GM06990 (cell line): ENCODE data around the gene FNBP1.

Source experiments
- DNase-seq: peaks from one replicate; pipeline ENCODE4 v3.0.0-alpha.2; 2011; ENCODE audit not compliant: insufficient read length; ENCODE audit errors: extremely low read depth
- H3K27me3 ChIP-seq: replicated peaks from 2 replicates; pipeline ENCODE4 v1.6.0; 2011; ENCODE audit warnings: low read length; ENCODE audit not compliant: control insufficient read depth, insufficient read depth
- H3K36me3 ChIP-seq: 2 replicates; pipeline ENCODE4 v1.5.1; 2011; ENCODE audit warnings: low read length; ENCODE audit not compliant: control insufficient read depth, insufficient read depth
- H3K4me3 ChIP-seq: replicated peaks from 2 replicates; pipeline ENCODE4 v1.5.1; 2011; ENCODE audit warnings: low read depth, mild to moderate bottlenecking, control low read depth, low read length
- CTCF ChIP-seq: IDR thresholded peaks from 2 replicates; pipeline ENCODE4 v1.5.1; 2011; ENCODE audit warnings: low read length, control low read depth, mild to moderate bottlenecking, inconsistent platforms; ENCODE audit not compliant: insufficient read depth, poor library complexity, severe bottlenecking

Gene FNBP1

GRCh38 chr9:129848712-129849441 lies 194.1 kb downstream of the FNBP1 start:
- Histone ChIP-seq H3K27me3 (no peaks in the 10 kb centered on the region), H3K4me3 (no peak overlapping the region), H3K36me3 (peaks cover 1% of the 10 kb centered on the region)
- DNase-seq: no peak
- TF ChIP-seq CTCF: no peak

- Histone ChIP-seq H3K4me3 (no peak overlapping the region), H3K36me3 (no peaks in the 10 kb centered on the region; the same call in none of the 2 replicates), H3K27me3 (no peaks in the 10 kb centered on the region)
- DNase-seq: no peak
- TF ChIP-seq CTCF: no peak
Measured at GRCh38 chr9:129845373-129845772, 197.6 kb downstream of the FNBP1 start.

GRCh38 chr9:129841071-129841470 lies 201.9 kb downstream of the FNBP1 start:
- no peaks in the 10 kb centered on the region for H3K27me3 ChIP-seq
- no peak for TF ChIP-seq CTCF
- no peak overlapping the region for H3K4me3 ChIP-seq
- DNase-seq: no peak
- no peaks in the 10 kb centered on the region; the same call in 1 of the 2 replicates for H3K36me3 ChIP-seq

- no peak for TF ChIP-seq CTCF
- H3K4me3 ChIP-seq: no peak overlapping the region
- H3K27me3 ChIP-seq: no peaks in the 10 kb centered on the region
- DNase-seq: no peak
- no peaks in the 10 kb centered on the region; the same call in 1 of the 2 replicates for H3K36me3 ChIP-seq
Measured at GRCh38 chr9:129840034-129840433, 203.0 kb downstream of the FNBP1 start.

GRCh38 chr9:129839324-129840023 lies 203.5 kb downstream of the FNBP1 start:
- Histone ChIP-seq H3K27me3 (no peaks in the 10 kb centered on the region), H3K36me3 (no peaks in the 10 kb centered on the region; the same call in 1 of the 2 replicates), H3K4me3 (no peak overlapping the region)
- DNase-seq: no peak
- TF ChIP-seq CTCF: no peak
